ENCODE data around the gene SSTR5.

The SSTR5 gene

GRCh38 chr16:1125471-1125870 is 52.9 kb downstream of the SSTR5 start:
- no peaks in the 10 kb centered on the region for H3K9me3 ChIP-seq (ENCODE audit: insufficient read depth, low read length, severe bottlenecking)
- no peak overlapping the region for H3K9ac ChIP-seq (ENCODE audit: low read depth, low read length)
- peaks cover 4% of the 10 kb centered on the region; the same call in 1 of the 2 replicates for H4K20me1 ChIP-seq (ENCODE audit: insufficient read depth, low read length)
- no peaks in the 10 kb centered on the region for H3K4me1 ChIP-seq (ENCODE audit: insufficient read depth, low read length)
- DNase-seq (no peak), ATAC-seq (ENCODE audit: insufficient read depth, low read depth) (no peak)
- TF ChIP-seq CTCF (IDR thresholded peaks at IDR 0.05; ENCODE audit: borderline replicate concordance, extremely low read depth, low read length, poor library complexity, severe bottlenecking) (no peak), EZH2 (IDR thresholded peaks at IDR 0.05; ENCODE audit: borderline replicate concordance, low read depth, low read length, severe bottlenecking) (no peak)
- H3K79me2 ChIP-seq (ENCODE audit: insufficient read depth, low read length): no peaks in the 10 kb centered on the region
- no peak overlapping the region for H3K27ac ChIP-seq (ENCODE audit: low read length)
- no peak overlapping the region for H3K4me3 ChIP-seq (ENCODE audit: low read depth in 1 of 2, low read length in 2 of 2)
- H3K4me2 ChIP-seq (ENCODE audit: insufficient read depth, low read length): no peak overlapping the region
- H2AFZ ChIP-seq (ENCODE audit: low read depth, low read length): no peak overlapping the region
- no peaks in the 10 kb centered on the region for H3K27me3 ChIP-seq (ENCODE audit: insufficient read depth, low read length, poor library complexity)
- H3K36me3 ChIP-seq (ENCODE audit: insufficient read depth, low read length): no peaks in the 10 kb centered on the region

GRCh38 chr16:1126044-1126443 is 53.5 kb downstream of the SSTR5 start:
- H3K36me3 ChIP-seq (ENCODE audit: insufficient read depth, low read length): no peaks in the 10 kb centered on the region
- no peak overlapping the region for H2AFZ ChIP-seq (ENCODE audit: low read depth, low read length)
- no peak overlapping the region for H3K4me2 ChIP-seq (ENCODE audit: insufficient read depth, low read length)
- TF ChIP-seq CTCF (IDR thresholded peaks at IDR 0.05; ENCODE audit: borderline replicate concordance, extremely low read depth, low read length, poor library complexity, severe bottlenecking): no peak
- no peak for TF ChIP-seq EZH2 (IDR thresholded peaks at IDR 0.05; ENCODE audit: borderline replicate concordance, low read depth, low read length, severe bottlenecking)
- H3K27me3 ChIP-seq (ENCODE audit: insufficient read depth, low read length, poor library complexity): no peaks in the 10 kb centered on the region
- no peak overlapping the region for H3K9ac ChIP-seq (ENCODE audit: low read depth, low read length)
- peaks cover 4% of the 10 kb centered on the region; the same call in 1 of the 2 replicates for H4K20me1 ChIP-seq (ENCODE audit: insufficient read depth, low read length)
- H3K4me1 ChIP-seq (ENCODE audit: insufficient read depth, low read length): no peaks in the 10 kb centered on the region
- no peaks in the 10 kb centered on the region for H3K79me2 ChIP-seq (ENCODE audit: insufficient read depth, low read length)
- H3K4me3 ChIP-seq (ENCODE audit: low read depth in 1 of 2, low read length in 2 of 2): no peak overlapping the region
- no peak overlapping the region for H3K27ac ChIP-seq (ENCODE audit: low read length)
- no peaks in the 10 kb centered on the region for H3K9me3 ChIP-seq (ENCODE audit: insufficient read depth, low read length, severe bottlenecking)
- ATAC-seq (ENCODE audit: insufficient read depth, low read depth) (no peak), DNase-seq (no peak)

- Histone ChIP-seq H2AFZ (ENCODE audit: low read depth, low read length) (no peak overlapping the region), H4K20me1 (ENCODE audit: insufficient read depth, low read length) (peaks cover 4% of the 10 kb centered on the region; the same call in 1 of the 2 replicates), H3K9ac (ENCODE audit: low read depth, low read length) (no peak overlapping the region), H3K4me1 (ENCODE audit: insufficient read depth, low read length) (no peaks in the 10 kb centered on the region), H3K79me2 (ENCODE audit: insufficient read depth, low read length) (no peaks in the 10 kb centered on the region), H3K4me2 (ENCODE audit: insufficient read depth, low read length) (no peak overlapping the region), H3K9me3 (ENCODE audit: insufficient read depth, low read length, severe bottlenecking) (no peaks in the 10 kb centered on the region), H3K36me3 (ENCODE audit: insufficient read depth, low read length) (no peaks in the 10 kb centered on the region), H3K4me3 (ENCODE audit: low read depth in 1 of 2, low read length in 2 of 2) (no peak overlapping the region), H3K27ac (ENCODE audit: low read length) (no peak overlapping the region), H3K27me3 (ENCODE audit: insufficient read depth, low read length, poor library complexity) (no peaks in the 10 kb centered on the region)
- ATAC-seq (ENCODE audit: insufficient read depth, low read depth): no peak
- no peak for DNase-seq
- TF ChIP-seq EZH2 (IDR thresholded peaks at IDR 0.05; ENCODE audit: borderline replicate concordance, low read depth, low read length, severe bottlenecking) (no peak), CTCF (IDR thresholded peaks at IDR 0.05; ENCODE audit: borderline replicate concordance, extremely low read depth, low read length, poor library complexity, severe bottlenecking) (no peak)
Observed at GRCh38 chr16:1126586-1126985, 54.0 kb downstream of the SSTR5 start.

- Histone ChIP-seq H3K79me2 (ENCODE audit: insufficient read depth, low read length) (no peaks in the 10 kb centered on the region), H3K9me3 (ENCODE audit: insufficient read depth, low read length, severe bottlenecking) (no peaks in the 10 kb centered on the region), H4K20me1 (ENCODE audit: insufficient read depth, low read length) (peaks cover 4% of the 10 kb centered on the region; the same call in 1 of the 2 replicates), H3K4me3 (ENCODE audit: low read depth in 1 of 2, low read length in 2 of 2) (no peak overlapping the region), H3K4me1 (ENCODE audit: insufficient read depth, low read length) (no peaks in the 10 kb centered on the region), H2AFZ (ENCODE audit: low read depth, low read length) (no peak overlapping the region), H3K36me3 (ENCODE audit: insufficient read depth, low read length) (no peaks in the 10 kb centered on the region), H3K27ac (ENCODE audit: low read length) (no peak overlapping the region), H3K4me2 (ENCODE audit: insufficient read depth, low read length) (no peak overlapping the region), H3K27me3 (ENCODE audit: insufficient read depth, low read length, poor library complexity) (no peaks in the 10 kb centered on the region), H3K9ac (ENCODE audit: low read depth, low read length) (no peak overlapping the region)
- no peak for DNase-seq
- no peak for ATAC-seq (ENCODE audit: insufficient read depth, low read depth)
- TF ChIP-seq CTCF (IDR thresholded peaks at IDR 0.05; ENCODE audit: borderline replicate concordance, extremely low read depth, low read length, poor library complexity, severe bottlenecking) (no peak), EZH2 (IDR thresholded peaks at IDR 0.05; ENCODE audit: borderline replicate concordance, low read depth, low read length, severe bottlenecking) (no peak)
Observed at GRCh38 chr16:1127101-1127500, 54.6 kb downstream of the SSTR5 start.

Data from DND-41 (cell line).